DMS79 (cell line): ENCODE results near the gene UBE2L5.
"Not testable (repeated sequence)": the region's sequence is repeated elsewhere in the genome, so short reads cannot be mapped to it uniquely, and the experiment has no call there.

Experiments
- DNase-seq: peaks from one replicate; lab custom pipeline; 2025; lab: John Stamatoyannopoulos, UW

UBE2L5 gene

GRCh38 chr13:30440910-30441703 is 18.8 kb downstream of the UBE2L5 start:
- no peak for DNase-seq

- no peak for DNase-seq
These were observed 20.6 kb downstream of the UBE2L5 start for GRCh38 chr13:30442926-30443325.

- not testable (repeated sequence) for DNase-seq
These were observed 21.2 kb downstream of the UBE2L5 start for GRCh38 chr13:30443491-30443890.

- DNase-seq, result no peak
These were observed 21.7 kb downstream of the UBE2L5 start for GRCh38 chr13:30443957-30444404.

- DNase-seq, result no peak
These were observed 23.8 kb downstream of the UBE2L5 start for GRCh38 chr13:30446126-30446500.

GRCh38 chr13:30448441-30448840 is 26.1 kb downstream of the UBE2L5 start:
- DNase-seq, result no peak

GRCh38 chr13:30450066-30450465 is 27.8 kb downstream of the UBE2L5 start:
- no peak for DNase-seq

- DNase-seq, result not testable (repeated sequence)
These were observed 29.2 kb downstream of the UBE2L5 start for GRCh38 chr13:30451476-30451875.

GRCh38 chr13:30453727-30454126 is 31.4 kb downstream of the UBE2L5 start:
- no peak for DNase-seq

GRCh38 chr13:30454991-30455390 is 32.7 kb downstream of the UBE2L5 start:
- DNase-seq, result no peak

GRCh38 chr13:30456290-30456689 is 34.0 kb downstream of the UBE2L5 start:
- no peak for DNase-seq

GRCh38 chr13:30457306-30457891 is 35.1 kb downstream of the UBE2L5 start:
- DNase-seq, result no peak

- not testable (repeated sequence) for DNase-seq
These were observed 39.2 kb downstream of the UBE2L5 start for GRCh38 chr13:30461279-30462066.

GRCh38 chr13:30463787-30464495 is 41.6 kb downstream of the UBE2L5 start:
- no peak for DNase-seq

- peak; percentile 45 for DNase-seq
These were observed 42.4 kb downstream of the UBE2L5 start for GRCh38 chr13:30464496-30465342.

- DNase-seq, result no peak
These were observed 43.0 kb downstream of the UBE2L5 start for GRCh38 chr13:30465343-30465592.

GRCh38 chr13:30465593-30466357 is 43.5 kb downstream of the UBE2L5 start, which contains the start of gene HMGB1:
Gene HMGB1 (minus strand): TSS chr13:30465936. CDS start chr13:30463680, 2,256 bp downstream.
- DNase-seq, result peak; percentile 91

GRCh38 chr13:30466358-30466714 is 44.0 kb downstream of the UBE2L5 start:
- no peak for DNase-seq

GRCh38 chr13:30466841-30467252 is 44.6 kb downstream of the UBE2L5 start:
- DNase-seq, result no peak

GRCh38 chr13:30473675-30474074 is 51.4 kb downstream of the UBE2L5 start:
- DNase-seq, result no peak
